Testis (tissue), 5 donors: Measurements from ENCODE around the gene C1orf115. TPM values are rescaled to one million over a fixed set of nuclear protein-coding genes. Genes with fewer than 3 reads are reported as not detected.

Experiments
- DNase-seq: peaks from one replicate; pipeline ENCODE4 v3.0.0-alpha.2; 2019
- H3K27ac ChIP-seq, 2 donors: fragments of 200-600 bp; sonication (generic); one replicate each; pipeline ENCODE4 v1.5.1; 2019
- H3K27me3 ChIP-seq: fragments of 200-600 bp; sonication (generic); one replicate; pipeline ENCODE4 v1.5.1; 2019
- H3K36me3 ChIP-seq: fragments of 200-600 bp; sonication (generic); one replicate; pipeline ENCODE4 v1.5.1; 2017; ENCODE audit warnings: low read depth; ENCODE audit errors: missing control alignments
- H3K4me1 ChIP-seq: fragments of 200-600 bp; sonication (generic); one replicate; pipeline ENCODE4 v1.5.1; 2019
- H3K4me3 ChIP-seq, 2 donors: fragments of 200-600 bp; sonication (generic); one replicate each; pipeline ENCODE4 v1.5.1; 2017 to 2019
- H3K9me3 ChIP-seq: fragments of 200-600 bp; sonication (generic); one replicate; pipeline ENCODE4 v1.5.1; 2017
- POLR2A ChIP-seq: fragments of 450-650 bp; IDR thresholded peaks from one replicate; pipeline ENCODE4 v1.6.1; 2017; ENCODE audit warnings: antibody characterized with exemption, mild to moderate bottlenecking, moderate library complexity
- WGBS, 2 donors: methylation state at CpG; one replicate each; pipeline ENCODE4 v1.1.5; 2018; 5-methylcytosine and 5-hydroxymethylcytosine counted together
- intact Hi-C: fragments of 100-400 bp; cut with DNase I; formaldehyde crosslinking; loops from one replicate; pipeline ENCODE4 v1.15.1; 2023; ENCODE audit warnings: low total_unique reads
- long read RNA-seq, 2 donors: transcript quantifications; one replicate each; lab custom pipeline, GENCODE V29; 2026
- polyA plus RNA-seq: library from polyadenylated mRNA; stranded (reverse); fragments of 350-450 nt; fragmentation: Illumina TruSeq; extraction: RNeasy Lipid Tissue Mini Kit (QIAGEN cat#74804); gene quantifications from one replicate; pipeline ENCODE4 v1.2.3, GENCODE V29; 2014; ENCODE audit warnings: low read depth, low replicate concordance; ENCODE audit not compliant: insufficient read depth
- total RNA-seq, 2 donors: library from RNA; depleted of rRNA; stranded (reverse); fragments of >200 nt; gene quantifications; one replicate each; pipeline ENCODE4 v1.2.3, GENCODE V29; 2016
- TF ChIP-seq, protein P1 (sequence below), 3 experiments: fragments of 450-650 bp in 2 of 3; fragments of 200-600 bp in 1 of 3; sonication (generic) in 1 of 3; IDR thresholded peaks; one replicate each; pipeline ENCODE4 v1.5.1; 2016 to 2019; ENCODE audit warnings: antibody characterized with exemption in 3 of 3, mild to moderate bottlenecking in 2 of 3, moderate library complexity in 1 of 3

C1orf115 gene, protein sequence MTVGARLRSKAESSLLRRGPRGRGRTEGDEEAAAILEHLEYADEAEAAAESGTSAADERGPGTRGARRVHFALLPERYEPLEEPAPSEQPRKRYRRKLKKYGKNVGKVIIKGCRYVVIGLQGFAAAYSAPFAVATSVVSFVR
- total RNA-seq: 10 to 100 TPM in 1 of 2 donors, 1 to 10 TPM in 1; 10.0 to 10.8 TPM
- 12.0 TPM for polyA plus RNA-seq
- long read RNA-seq, donor 1, transcript C1orf115-201 (2 exons, 3,413 nt): major isoform, 50 of 111 reads
- long read RNA-seq, donor 1, partial matches to known transcripts: 61 of 111 reads
- long read RNA-seq, donor 1, other reads (novel, unspliced or antisense): 0 of 111 reads
- long read RNA-seq, donor 2, transcript C1orf115-201 (2 exons, 3,413 nt): major isoform, 36 of 86 reads
- long read RNA-seq, donor 2, partial matches to known transcripts: 50 of 86 reads
- long read RNA-seq, donor 2, other reads (novel, unspliced or antisense): 0 of 86 reads

- peaks cover 7% of the 10 kb centered on the region for H3K4me1 ChIP-seq
- intact Hi-C loops: loop anchor here (10.0 kb wide), 1 partner anchor 84 kb away; no protein-coding TSS in a partner anchor
- H3K9me3 ChIP-seq: no peaks in the 10 kb centered on the region
- H3K27ac ChIP-seq: peak within 1 kb of the TSS; percentile 12 to 68
- H3K4me3 ChIP-seq: peak within 1 kb of the TSS; percentile 77 to 79
- no peaks in the 10 kb centered on the region for H3K36me3 ChIP-seq
- peak; percentile 82 for DNase-seq
- TF ChIP-seq, protein P1, sequence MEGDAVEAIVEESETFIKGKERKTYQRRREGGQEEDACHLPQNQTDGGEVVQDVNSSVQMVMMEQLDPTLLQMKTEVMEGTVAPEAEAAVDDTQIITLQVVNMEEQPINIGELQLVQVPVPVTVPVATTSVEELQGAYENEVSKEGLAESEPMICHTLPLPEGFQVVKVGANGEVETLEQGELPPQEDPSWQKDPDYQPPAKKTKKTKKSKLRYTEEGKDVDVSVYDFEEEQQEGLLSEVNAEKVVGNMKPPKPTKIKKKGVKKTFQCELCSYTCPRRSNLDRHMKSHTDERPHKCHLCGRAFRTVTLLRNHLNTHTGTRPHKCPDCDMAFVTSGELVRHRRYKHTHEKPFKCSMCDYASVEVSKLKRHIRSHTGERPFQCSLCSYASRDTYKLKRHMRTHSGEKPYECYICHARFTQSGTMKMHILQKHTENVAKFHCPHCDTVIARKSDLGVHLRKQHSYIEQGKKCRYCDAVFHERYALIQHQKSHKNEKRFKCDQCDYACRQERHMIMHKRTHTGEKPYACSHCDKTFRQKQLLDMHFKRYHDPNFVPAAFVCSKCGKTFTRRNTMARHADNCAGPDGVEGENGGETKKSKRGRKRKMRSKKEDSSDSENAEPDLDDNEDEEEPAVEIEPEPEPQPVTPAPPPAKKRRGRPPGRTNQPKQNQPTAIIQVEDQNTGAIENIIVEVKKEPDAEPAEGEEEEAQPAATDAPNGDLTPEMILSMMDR (IDR thresholded peaks at IDR 0.05): peak; percentile 84 to 97 (median 90)
- TF ChIP-seq POLR2A: no peak
- WGBS, 2 donors: 2 to 22% methylated on average over 6 to 92 of the region's 96 CpGs
- no peaks in the 10 kb centered on the region for H3K27me3 ChIP-seq
Measured at GRCh38 chr1:220690140-220691052, at the start of gene C1orf115. C1orf115 (plus strand) TSS chr1:220690363; CDS start chr1:220690403, 40 bp downstream.

DNA sequence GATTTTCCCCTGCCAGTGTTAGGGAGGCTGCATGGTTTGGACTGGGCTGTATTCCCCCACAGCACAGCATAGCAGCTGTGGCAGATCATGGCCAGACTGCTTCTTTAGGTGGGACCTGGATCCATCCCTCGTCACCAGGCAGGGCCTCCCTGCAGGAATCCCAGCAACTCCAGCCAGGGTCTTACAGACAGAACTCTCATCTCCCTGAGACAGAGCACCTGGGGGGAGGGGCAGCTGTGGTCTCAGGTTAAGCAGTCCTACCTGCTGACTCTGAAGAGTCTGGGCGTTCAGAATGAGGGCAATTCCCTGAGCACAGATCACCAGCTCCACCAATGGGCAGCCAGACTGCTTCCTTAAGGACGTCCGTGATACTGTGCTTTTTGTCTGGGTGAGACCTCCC, 47.9 kb upstream of the C1orf115 start:
- Histone ChIP-seq H3K9me3 (no peaks in the 10 kb centered on the region), H3K36me3 (no peaks in the 10 kb centered on the region), H3K27ac (no peak overlapping the region), H3K4me1 (no peaks in the 10 kb centered on the region), H3K4me3 (no peak overlapping the region), H3K27me3 (no peaks in the 10 kb centered on the region)
- no peak for DNase-seq
- WGBS, 2 donors: 86% methylated on average over 4 of the region's 4 CpGs; no CpG with 5 or more reads in 1 of the 2 donors
- TF ChIP-seq, protein P1 (IDR thresholded peaks at IDR 0.05): no peak
- no peak for TF ChIP-seq POLR2A
- intact Hi-C loops: no loop called here

DNA sequence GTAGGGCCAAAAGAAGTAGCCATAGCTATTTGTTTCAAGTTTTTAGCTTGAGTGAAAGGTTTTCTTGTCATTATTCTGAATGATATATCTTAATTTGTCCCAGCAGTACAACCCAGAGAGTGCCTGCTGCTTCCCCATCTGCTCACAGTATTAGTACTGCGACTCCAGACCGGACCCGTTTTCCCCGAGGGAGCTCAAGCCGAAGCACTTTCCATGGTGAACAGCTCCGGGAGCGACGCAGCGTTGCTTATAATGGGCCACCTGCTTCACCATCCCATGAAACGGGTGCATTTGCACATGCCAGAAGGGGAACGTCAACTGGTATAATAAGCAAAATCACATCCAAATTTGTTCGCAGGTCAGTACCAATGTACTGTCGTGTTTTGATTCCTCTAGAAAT, 37.2 kb upstream of the C1orf115 start:
- Histone ChIP-seq H3K9me3 (no peaks in the 10 kb centered on the region), H3K27me3 (no peaks in the 10 kb centered on the region), H3K4me1 (no peaks in the 10 kb centered on the region), H3K36me3 (no peaks in the 10 kb centered on the region), H3K4me3 (no peak overlapping the region), H3K27ac (no peak overlapping the region)
- intact Hi-C loops: no loop called here
- DNase-seq: no peak
- WGBS, 2 donors: 94 to 98% methylated on average over 13 of the region's 13 CpGs
- TF ChIP-seq, protein P1 (IDR thresholded peaks at IDR 0.05): no peak
- no peak for TF ChIP-seq POLR2A

DNA sequence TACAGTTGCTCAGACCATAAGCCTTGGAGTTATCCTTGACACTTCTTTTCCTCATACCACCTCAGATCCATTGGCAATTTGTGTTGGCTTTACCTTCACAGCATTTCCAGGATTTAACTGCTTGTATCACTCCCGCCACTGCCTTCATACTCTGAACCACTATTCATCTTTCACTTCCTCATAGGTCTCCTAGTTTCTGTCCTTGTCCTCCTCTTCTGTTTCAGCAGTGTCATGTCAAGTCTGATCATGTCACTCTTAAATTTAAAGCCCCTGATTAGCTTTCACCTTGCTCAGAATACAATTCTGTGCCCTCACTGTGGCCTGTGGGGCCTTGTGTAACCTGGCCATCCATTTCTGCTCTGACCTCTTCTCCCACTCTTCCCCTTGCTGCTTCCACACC, 34.7 kb upstream of the C1orf115 start:
- no peaks in the 10 kb centered on the region for H3K27me3 ChIP-seq
- no peaks in the 10 kb centered on the region for H3K4me1 ChIP-seq
- TF ChIP-seq, protein P1 (IDR thresholded peaks at IDR 0.05): no peak
- no peak for TF ChIP-seq POLR2A
- no peaks in the 10 kb centered on the region for H3K36me3 ChIP-seq
- no peak overlapping the region for H3K27ac ChIP-seq
- no peaks in the 10 kb centered on the region for H3K9me3 ChIP-seq
- H3K4me3 ChIP-seq: no peak overlapping the region
- intact Hi-C loops: no loop called here
- DNase-seq: no peak
- WGBS, 2 donors: 88 to 94% methylated on average over 1 of the region's 1 CpG
